ENCODE results near the gene TBC1D17. TPM values are rescaled to one million over a fixed set of nuclear protein-coding genes. Genes with fewer than 3 reads are reported as not detected.

TBC1D17 gene
- polyA plus RNA-seq, 1 experiment, result 15.6 TPM

GRCh38 chr19:49890349-49891311, 13.1 kb downstream of the TBC1D17 start:
- ChIA-PET POLR2A (interaction anchor here (1.5 kb wide), 1 partner anchor 13 kb away, joined by 6 read pairs; the partner anchor contains the start of genes AKT1S1 and TBC1D17), CTCF (interaction anchor here (1.2 kb wide), 1 partner anchor 9 kb away, joined by 6 read pairs; no protein-coding TSS in a partner anchor)
- no peak for DNase-seq (ENCODE audit: low read depth, low spot score)
- no peaks in the 10 kb centered on the region for H3K27me3 ChIP-seq (ENCODE audit: control insufficient read depth, insufficient read depth, low read length)
- peak overlapping the region; percentile 17; the same call in 1 of the 2 replicates for H3K4me3 ChIP-seq (ENCODE audit: low read depth, low read length)
- TF ChIP-seq, protein P1, sequence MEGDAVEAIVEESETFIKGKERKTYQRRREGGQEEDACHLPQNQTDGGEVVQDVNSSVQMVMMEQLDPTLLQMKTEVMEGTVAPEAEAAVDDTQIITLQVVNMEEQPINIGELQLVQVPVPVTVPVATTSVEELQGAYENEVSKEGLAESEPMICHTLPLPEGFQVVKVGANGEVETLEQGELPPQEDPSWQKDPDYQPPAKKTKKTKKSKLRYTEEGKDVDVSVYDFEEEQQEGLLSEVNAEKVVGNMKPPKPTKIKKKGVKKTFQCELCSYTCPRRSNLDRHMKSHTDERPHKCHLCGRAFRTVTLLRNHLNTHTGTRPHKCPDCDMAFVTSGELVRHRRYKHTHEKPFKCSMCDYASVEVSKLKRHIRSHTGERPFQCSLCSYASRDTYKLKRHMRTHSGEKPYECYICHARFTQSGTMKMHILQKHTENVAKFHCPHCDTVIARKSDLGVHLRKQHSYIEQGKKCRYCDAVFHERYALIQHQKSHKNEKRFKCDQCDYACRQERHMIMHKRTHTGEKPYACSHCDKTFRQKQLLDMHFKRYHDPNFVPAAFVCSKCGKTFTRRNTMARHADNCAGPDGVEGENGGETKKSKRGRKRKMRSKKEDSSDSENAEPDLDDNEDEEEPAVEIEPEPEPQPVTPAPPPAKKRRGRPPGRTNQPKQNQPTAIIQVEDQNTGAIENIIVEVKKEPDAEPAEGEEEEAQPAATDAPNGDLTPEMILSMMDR (IDR thresholded peaks at IDR 0.05; ENCODE audit: low read depth, low read length), result no peak
- H3K27ac ChIP-seq (ENCODE audit: low read depth, low read length), result no peak overlapping the region
- peaks cover 9% of the 10 kb centered on the region; the same call in 1 of the 2 replicates for H3K9me3 ChIP-seq (ENCODE audit: control insufficient read depth, insufficient read depth, low read length)

DNA sequence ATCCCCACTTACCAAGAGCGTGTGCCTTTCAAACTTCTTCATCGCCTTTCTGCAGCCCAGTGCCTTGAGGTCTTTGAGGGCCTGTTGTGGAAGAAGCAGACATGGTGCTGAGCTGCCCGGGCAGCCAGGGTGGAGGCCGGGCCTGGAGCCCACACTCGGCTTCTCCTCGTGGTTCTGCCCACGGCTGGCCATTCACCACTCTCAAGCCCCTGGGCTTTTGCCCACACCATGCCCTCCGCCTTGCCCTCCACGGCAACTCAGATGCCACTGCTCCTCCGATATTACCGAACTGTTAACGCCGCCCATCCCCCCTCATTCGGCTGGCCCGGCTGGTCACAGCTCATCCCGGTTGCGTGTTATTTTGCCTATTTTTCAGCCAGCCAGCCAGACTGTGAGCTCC, 13.9 kb downstream of the TBC1D17 start:
- Histone ChIP-seq H3K27ac (ENCODE audit: low read depth, low read length) (no peak overlapping the region), H3K27me3 (ENCODE audit: control insufficient read depth, insufficient read depth, low read length) (no peaks in the 10 kb centered on the region), H3K4me3 (ENCODE audit: low read depth, low read length) (no peak overlapping the region), H3K9me3 (ENCODE audit: control insufficient read depth, insufficient read depth, low read length) (peaks cover 9% of the 10 kb centered on the region; the same call in 1 of the 2 replicates)
- no peak for DNase-seq (ENCODE audit: low read depth, low spot score)
- TF ChIP-seq, protein P1 (IDR thresholded peaks at IDR 0.05; ENCODE audit: low read depth, low read length), result no peak
- ChIA-PET POLR2A (interaction anchor here (1.5 kb wide), 1 partner anchor 14 kb away, joined by 6 read pairs; the partner anchor contains the start of genes AKT1S1 and TBC1D17), CTCF (interaction anchor here (1.2 kb wide), 1 partner anchor 9 kb away, joined by 6 read pairs; no protein-coding TSS in a partner anchor)

DNA sequence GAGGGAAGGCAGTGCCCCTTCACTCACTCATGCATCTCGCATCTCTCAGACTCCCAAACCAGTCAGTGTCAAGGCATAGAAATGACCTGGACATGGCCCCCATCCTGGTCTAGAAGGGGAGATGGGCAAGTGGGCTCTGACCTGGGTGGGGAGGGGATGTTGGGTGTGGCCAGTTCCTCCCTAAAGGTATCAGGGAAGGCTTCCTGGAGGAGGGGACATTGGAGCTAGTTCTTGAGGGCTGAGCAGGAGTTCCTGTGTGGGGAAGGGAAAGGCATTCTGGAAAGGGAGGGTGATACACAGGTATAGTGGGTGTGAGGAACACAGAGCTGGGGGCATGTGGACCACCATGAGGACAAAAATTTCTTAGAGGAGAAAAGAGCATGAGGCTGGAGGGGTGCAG, 15.2 kb downstream of the TBC1D17 start:
- TF ChIP-seq, protein P1 (IDR thresholded peaks at IDR 0.05; ENCODE audit: low read depth, low read length), result no peak
- DNase-seq (ENCODE audit: low read depth, low spot score), result no peak
- H3K9me3 ChIP-seq (ENCODE audit: control insufficient read depth, insufficient read depth, low read length), result peaks cover 9% of the 10 kb centered on the region; the same call in 1 of the 2 replicates
- H3K4me3 ChIP-seq (ENCODE audit: low read depth, low read length), result no peak overlapping the region
- CTCF ChIA-PET, result no interaction called here
- H3K27me3 ChIP-seq (ENCODE audit: control insufficient read depth, insufficient read depth, low read length), result no peaks in the 10 kb centered on the region
- POLR2A ChIA-PET, result no interaction called here
- H3K27ac ChIP-seq (ENCODE audit: low read depth, low read length), result no peak overlapping the region

DNA sequence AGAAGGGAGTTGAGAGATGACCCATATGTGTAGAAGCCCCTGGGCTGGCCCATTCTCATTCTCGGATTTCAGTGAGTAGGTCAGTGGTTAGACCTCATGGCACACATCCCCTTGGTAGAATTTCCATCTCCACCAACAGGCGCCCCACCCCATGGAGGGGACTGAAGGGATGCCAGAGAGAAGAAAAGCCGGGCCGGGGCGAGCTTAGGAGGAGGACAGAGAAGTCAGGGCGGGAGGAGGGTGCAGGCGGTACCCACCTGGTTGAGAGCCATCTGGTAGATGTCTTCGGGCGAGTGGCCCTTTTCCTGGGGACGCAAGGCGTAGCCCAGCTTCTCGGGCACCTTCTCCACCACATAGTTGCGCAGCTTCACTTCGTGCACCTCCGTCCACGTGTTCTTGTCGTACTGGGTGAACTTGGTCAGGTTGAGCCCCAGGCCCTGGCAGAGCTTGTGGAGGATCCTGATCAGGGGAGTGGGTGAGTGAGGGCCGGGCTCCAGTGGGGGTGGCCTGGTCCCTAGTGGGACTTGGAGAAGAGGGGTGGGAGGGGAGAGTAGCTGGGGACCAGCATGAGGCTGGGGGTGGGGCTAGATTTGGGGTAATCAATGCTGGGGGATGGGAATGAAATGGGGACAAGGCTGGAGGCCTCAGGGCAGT, 16.6 kb downstream of the TBC1D17 start:
- Histone ChIP-seq H3K27me3 (ENCODE audit: control insufficient read depth, insufficient read depth, low read length) (no peaks in the 10 kb centered on the region), H3K4me3 (ENCODE audit: low read depth, low read length) (no peak overlapping the region), H3K27ac (ENCODE audit: low read depth, low read length) (no peak overlapping the region), H3K9me3 (ENCODE audit: control insufficient read depth, insufficient read depth, low read length) (peaks cover 9% of the 10 kb centered on the region; the same call in 1 of the 2 replicates)
- DNase-seq (ENCODE audit: low read depth, low spot score), result no peak
- POLR2A ChIA-PET, result no interaction called here
- TF ChIP-seq, protein P1 (IDR thresholded peaks at IDR 0.05; ENCODE audit: low read depth, low read length), result no peak
- CTCF ChIA-PET, result no interaction called here

Measured in AG04450 (cell line).